ENCODE results near the gene RSBN1. TPM values are rescaled to one million over a fixed set of nuclear protein-coding genes. Genes with fewer than 3 reads are reported as not detected.

Gene RSBN1
- total RNA-seq, 1 donor from 2014 or later: 15.0 TPM

DNA sequence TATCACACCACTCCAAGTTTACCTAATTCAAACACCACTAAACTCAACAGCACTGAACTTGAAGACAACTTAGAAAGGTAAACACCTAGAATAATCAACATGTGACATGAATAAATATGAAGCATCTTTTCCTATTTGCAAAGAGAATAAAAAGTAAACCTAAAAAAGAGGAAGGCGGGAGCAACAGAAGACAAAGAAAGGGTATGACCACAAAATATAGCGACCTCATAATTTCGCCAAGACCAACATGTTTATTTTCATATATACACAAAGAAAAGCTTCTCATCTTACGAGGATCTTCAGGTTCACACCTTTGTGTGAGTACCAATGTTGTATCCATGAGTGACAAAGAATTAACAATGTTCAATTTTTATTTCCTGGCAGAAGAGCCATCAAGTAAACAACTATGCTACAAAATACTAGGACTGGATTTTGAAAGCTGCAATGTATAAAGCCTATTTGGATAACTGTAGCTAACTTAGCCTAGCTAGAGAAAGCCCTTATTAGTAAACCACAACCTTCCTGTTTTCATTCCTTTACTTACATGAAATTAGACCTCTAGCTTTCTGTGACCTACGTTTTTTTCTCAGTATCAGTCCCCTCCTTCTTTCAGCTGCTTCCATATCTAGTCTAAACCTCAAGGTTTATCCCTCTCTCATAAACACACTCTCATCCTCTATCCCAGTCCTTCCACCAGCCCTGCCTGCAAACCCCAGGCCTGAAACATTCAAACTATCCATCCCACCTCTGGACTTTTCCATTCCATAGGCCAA lies 31.7 kb downstream of the RSBN1 start:
- H3K4me3 Mint-ChIP-seq (ENCODE audit: unreplicated experiment): no peak overlapping the region
- TF ChIP-seq, protein P1, sequence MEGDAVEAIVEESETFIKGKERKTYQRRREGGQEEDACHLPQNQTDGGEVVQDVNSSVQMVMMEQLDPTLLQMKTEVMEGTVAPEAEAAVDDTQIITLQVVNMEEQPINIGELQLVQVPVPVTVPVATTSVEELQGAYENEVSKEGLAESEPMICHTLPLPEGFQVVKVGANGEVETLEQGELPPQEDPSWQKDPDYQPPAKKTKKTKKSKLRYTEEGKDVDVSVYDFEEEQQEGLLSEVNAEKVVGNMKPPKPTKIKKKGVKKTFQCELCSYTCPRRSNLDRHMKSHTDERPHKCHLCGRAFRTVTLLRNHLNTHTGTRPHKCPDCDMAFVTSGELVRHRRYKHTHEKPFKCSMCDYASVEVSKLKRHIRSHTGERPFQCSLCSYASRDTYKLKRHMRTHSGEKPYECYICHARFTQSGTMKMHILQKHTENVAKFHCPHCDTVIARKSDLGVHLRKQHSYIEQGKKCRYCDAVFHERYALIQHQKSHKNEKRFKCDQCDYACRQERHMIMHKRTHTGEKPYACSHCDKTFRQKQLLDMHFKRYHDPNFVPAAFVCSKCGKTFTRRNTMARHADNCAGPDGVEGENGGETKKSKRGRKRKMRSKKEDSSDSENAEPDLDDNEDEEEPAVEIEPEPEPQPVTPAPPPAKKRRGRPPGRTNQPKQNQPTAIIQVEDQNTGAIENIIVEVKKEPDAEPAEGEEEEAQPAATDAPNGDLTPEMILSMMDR (IDR thresholded peaks at IDR 0.05; ENCODE audit: unreplicated experiment): no peak
- H3K27ac Mint-ChIP-seq (ENCODE audit: unreplicated experiment): no peak overlapping the region
- H3K9me3 Mint-ChIP-seq (ENCODE audit: unreplicated experiment): no peaks in the 10 kb centered on the region
- no peaks in the 10 kb centered on the region for H3K27me3 Mint-ChIP-seq (ENCODE audit: unreplicated experiment)
- DNase-seq (ENCODE audit: low spot score): no peak
- H3K4me1 Mint-ChIP-seq (ENCODE audit: unreplicated experiment): peaks cover 10% of the 10 kb centered on the region
- peaks cover 8% of the 10 kb centered on the region for H3K36me3 Mint-ChIP-seq (ENCODE audit: low read depth, unreplicated experiment)

DNA sequence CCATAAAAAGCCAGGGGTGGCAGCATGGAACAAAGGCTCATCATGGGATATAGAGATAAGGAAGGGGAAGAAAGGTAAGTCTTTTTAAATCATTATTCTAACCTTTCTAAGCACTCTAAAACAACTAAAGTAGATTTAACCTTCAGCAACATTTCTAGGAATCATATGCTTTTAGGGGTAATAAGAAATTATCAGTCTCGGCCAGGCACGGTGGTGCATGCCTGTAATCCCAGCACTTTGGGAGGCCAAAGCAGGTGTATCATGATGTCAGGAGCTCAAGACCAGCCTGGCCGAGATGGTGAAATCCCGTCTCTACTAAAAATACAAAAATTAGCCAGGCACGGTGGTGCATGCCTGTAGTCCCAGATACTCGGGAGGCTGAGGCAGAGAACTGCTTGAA lies 32.7 kb downstream of the RSBN1 start:
- TF ChIP-seq, protein P1 (IDR thresholded peaks at IDR 0.05; ENCODE audit: unreplicated experiment): no peak
- Mint-ChIP-seq H3K9me3 (ENCODE audit: unreplicated experiment) (no peaks in the 10 kb centered on the region), H3K27ac (ENCODE audit: unreplicated experiment) (no peak overlapping the region), H3K27me3 (ENCODE audit: unreplicated experiment) (no peaks in the 10 kb centered on the region), H3K36me3 (ENCODE audit: low read depth, unreplicated experiment) (peaks cover 8% of the 10 kb centered on the region), H3K4me1 (ENCODE audit: unreplicated experiment) (peaks cover 10% of the 10 kb centered on the region), H3K4me3 (ENCODE audit: unreplicated experiment) (no peak overlapping the region)
- DNase-seq (ENCODE audit: low spot score): no peak

DNA sequence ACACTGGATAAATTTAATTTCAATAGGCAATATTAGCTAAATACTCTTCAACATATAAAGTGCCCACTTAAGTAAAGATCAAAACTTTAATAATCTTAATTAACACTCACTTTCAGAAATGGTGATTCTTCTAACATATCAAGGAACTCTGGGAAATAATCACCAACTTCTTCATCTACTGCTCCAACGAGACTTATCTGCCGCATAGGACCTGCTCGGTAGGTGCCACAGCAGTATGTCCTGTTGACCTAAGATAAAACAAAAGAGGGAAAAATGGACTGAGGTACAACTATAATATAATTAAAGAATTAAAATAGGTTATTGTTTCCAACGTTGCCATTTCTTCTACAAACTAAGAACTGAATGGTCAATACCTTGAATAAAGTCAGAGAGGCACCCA lies 34.7 kb downstream of the RSBN1 start:
- H3K36me3 Mint-ChIP-seq (ENCODE audit: low read depth, unreplicated experiment): peaks cover 8% of the 10 kb centered on the region
- no peaks in the 10 kb centered on the region for H3K9me3 Mint-ChIP-seq (ENCODE audit: unreplicated experiment)
- no peaks in the 10 kb centered on the region for H3K27me3 Mint-ChIP-seq (ENCODE audit: unreplicated experiment)
- no peak overlapping the region for H3K27ac Mint-ChIP-seq (ENCODE audit: unreplicated experiment)
- TF ChIP-seq, protein P1 (IDR thresholded peaks at IDR 0.05; ENCODE audit: unreplicated experiment): no peak
- no peak overlapping the region for H3K4me3 Mint-ChIP-seq (ENCODE audit: unreplicated experiment)
- H3K4me1 Mint-ChIP-seq (ENCODE audit: unreplicated experiment): no peaks in the 10 kb centered on the region
- no peak for DNase-seq (ENCODE audit: low spot score)

DNA sequence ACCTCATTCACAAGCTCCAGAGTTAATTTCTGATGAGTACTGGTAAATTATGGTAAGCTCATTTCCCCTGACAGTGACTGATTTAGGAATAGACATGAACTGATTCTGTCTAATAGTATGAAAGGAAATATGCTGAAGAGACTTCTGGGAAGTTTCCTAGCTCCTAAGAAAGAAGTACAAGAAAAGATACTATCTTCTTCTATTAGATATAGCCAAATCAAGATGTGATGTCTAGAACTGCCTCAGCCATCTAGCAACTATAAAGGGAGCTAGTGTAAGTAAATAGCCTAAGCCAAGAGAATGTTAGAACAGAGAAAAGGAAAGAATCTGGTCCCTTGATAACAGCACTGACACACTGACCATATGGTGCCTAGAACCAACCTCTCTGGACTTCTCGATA lies 42.2 kb downstream of the RSBN1 start:
- Mint-ChIP-seq H3K4me3 (ENCODE audit: unreplicated experiment) (no peak overlapping the region), H3K9me3 (ENCODE audit: unreplicated experiment) (no peaks in the 10 kb centered on the region), H3K27me3 (ENCODE audit: unreplicated experiment) (no peaks in the 10 kb centered on the region), H3K27ac (ENCODE audit: unreplicated experiment) (no peak overlapping the region), H3K36me3 (ENCODE audit: low read depth, unreplicated experiment) (peaks cover 10% of the 10 kb centered on the region), H3K4me1 (ENCODE audit: unreplicated experiment) (peaks cover 3% of the 10 kb centered on the region)
- no peak for DNase-seq (ENCODE audit: low spot score)
- TF ChIP-seq, protein P1 (IDR thresholded peaks at IDR 0.05; ENCODE audit: unreplicated experiment): no peak

DNA sequence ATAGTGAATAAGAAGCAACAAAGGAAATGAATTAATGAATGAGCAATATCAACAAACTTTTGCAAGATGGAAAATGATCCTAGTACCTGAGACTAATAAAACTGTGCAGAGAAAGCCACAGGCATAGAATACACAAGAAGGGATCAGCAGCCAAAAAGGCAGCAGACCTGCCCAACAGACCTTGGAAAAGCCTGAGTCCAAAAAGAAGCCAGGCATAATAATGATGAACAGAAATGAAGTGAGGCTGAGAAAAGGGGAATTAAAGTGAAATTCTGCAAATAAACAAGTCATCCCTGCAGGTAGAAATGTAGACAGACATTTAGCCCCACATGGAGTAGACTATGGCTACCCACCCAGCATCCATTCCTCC lies 42.7 kb downstream of the RSBN1 start:
- H3K4me1 Mint-ChIP-seq (ENCODE audit: unreplicated experiment): peaks cover 3% of the 10 kb centered on the region
- no peak overlapping the region for H3K27ac Mint-ChIP-seq (ENCODE audit: unreplicated experiment)
- H3K9me3 Mint-ChIP-seq (ENCODE audit: unreplicated experiment): no peaks in the 10 kb centered on the region
- no peak for DNase-seq (ENCODE audit: low spot score)
- peaks cover 10% of the 10 kb centered on the region for H3K36me3 Mint-ChIP-seq (ENCODE audit: low read depth, unreplicated experiment)
- H3K4me3 Mint-ChIP-seq (ENCODE audit: unreplicated experiment): no peak overlapping the region
- TF ChIP-seq, protein P1 (IDR thresholded peaks at IDR 0.05; ENCODE audit: unreplicated experiment): no peak
- no peaks in the 10 kb centered on the region for H3K27me3 Mint-ChIP-seq (ENCODE audit: unreplicated experiment)
